Amniotic stem cell (primary cell): ENCODE data around the gene PLAC9.
"Not testable (repeated sequence)": the region's sequence is repeated elsewhere in the genome, so short reads cannot be mapped to it uniquely, and the experiment has no call there.

Experiments used
- DNase-seq: peaks from one replicate; lab custom pipeline; 2025; lab: John Stamatoyannopoulos, UW

The PLAC9 gene

GRCh38 chr10:80139265-80139664 is 6.7 kb downstream of the PLAC9 start:
- no peak for DNase-seq

DNA sequence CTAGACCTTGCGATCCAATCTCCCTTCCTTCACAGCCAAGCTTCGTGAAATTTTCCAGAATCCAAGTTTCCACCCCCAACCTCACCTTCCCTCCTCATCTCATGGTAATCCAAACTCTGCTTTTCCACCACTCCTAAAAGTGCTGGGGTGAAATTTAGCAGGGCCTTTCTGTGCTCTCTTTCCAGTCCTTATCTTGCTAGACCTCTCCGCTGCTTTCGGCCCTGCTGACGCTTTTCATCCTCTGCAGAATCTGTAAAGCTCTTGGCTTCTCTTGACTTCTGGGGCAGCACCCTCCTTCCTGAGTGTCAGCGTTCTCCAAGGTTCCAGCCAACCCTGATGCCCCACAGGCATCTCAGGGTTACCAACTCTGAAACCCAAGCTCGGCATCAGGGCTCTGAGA is 7.7 kb downstream of the PLAC9 start:
- DNase-seq, result no peak

GRCh38 chr10:80141696-80142460 is 9.3 kb downstream of the PLAC9 start:
- DNase-seq, result no peak

- DNase-seq, result no peak
These were observed 11.7 kb downstream of the PLAC9 start for GRCh38 chr10:80144067-80144695.

- DNase-seq, result no peak
These were observed 12.2 kb downstream of the PLAC9 start for GRCh38 chr10:80144696-80145131.

- not testable (repeated sequence) for DNase-seq
These were observed 13.1 kb downstream of the PLAC9 start for GRCh38 chr10:80145406-80146308.

DNA sequence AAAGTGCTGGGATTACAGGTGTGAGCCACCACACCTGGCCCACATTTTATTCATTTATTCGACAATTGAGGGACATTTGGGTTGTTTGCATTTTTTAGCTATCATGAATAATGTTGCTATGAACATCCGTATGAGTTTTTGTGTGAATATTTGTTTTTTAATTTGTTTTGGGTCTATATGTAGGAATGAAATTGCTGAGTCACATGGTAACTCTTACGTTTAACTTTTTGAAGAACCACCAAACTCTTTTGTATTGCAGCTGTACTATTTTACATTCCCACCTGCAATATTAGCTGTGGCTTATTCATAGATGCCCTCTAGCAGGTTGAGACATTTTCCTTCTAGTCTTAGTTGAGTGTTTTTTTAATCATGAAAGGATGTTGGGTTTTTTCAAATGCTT is 14.4 kb downstream of the PLAC9 start:
- no peak for DNase-seq

- DNase-seq, result no peak
These were observed 15.8 kb downstream of the PLAC9 start for GRCh38 chr10:80148166-80148805.

DNA sequence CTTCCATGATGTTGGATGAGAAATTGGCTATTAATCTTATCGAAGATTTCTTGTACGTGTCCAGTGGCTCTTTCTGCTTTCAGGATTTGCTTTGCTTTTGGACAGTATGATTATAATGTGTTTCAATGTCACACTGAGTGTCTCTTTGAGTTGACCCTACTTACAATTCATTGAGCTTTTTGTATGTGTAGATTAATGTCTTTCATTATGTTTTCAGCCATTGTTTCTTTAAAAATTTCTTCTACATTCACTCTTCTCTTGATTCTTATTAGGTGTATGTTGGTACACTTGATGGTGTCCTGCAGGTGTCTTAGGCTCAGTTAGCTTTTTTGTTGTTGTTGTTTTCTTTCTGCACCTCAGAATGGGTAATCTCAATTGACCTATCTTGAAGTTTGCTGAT is 16.6 kb downstream of the PLAC9 start:
- DNase-seq, result no peak

- no peak for DNase-seq
These were observed 17.6 kb downstream of the PLAC9 start for GRCh38 chr10:80150172-80150571.

GRCh38 chr10:80152820-80153219 is 20.3 kb downstream of the PLAC9 start:
- DNase-seq, result no peak

GRCh38 chr10:80153460-80153859 is 20.9 kb downstream of the PLAC9 start:
- DNase-seq, result no peak

GRCh38 chr10:80154626-80154977 is 22.1 kb downstream of the PLAC9 start:
- DNase-seq, result no peak

GRCh38 chr10:80154978-80155695 is 22.6 kb downstream of the PLAC9 start:
- DNase-seq, result peak; percentile 81

DNA sequence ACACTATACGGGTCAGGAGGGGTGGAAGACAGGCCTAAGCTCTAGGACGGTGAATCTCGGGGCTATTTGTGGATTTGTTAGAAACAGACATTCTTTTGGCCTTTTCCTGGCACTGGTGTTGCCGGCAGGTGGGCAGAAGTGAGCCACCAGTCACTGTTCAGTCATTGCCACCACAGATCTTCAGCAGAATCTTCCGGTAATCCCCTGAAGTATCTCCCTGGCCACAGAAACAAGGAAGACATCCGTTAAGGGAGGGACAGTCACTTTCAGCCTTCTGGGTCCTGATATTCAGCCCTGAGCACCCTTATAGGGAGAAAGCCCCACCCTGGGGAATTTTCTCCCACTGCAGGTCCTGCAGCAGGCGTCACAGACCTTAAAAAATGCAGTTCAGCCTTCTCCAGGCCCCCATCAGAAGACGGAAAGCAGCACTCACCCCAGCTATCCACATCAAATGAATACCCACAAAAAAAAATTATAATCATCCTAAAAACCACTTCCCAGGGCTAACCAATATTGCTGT is 23.2 kb downstream of the PLAC9 start:
- DNase-seq, result no peak

DNA sequence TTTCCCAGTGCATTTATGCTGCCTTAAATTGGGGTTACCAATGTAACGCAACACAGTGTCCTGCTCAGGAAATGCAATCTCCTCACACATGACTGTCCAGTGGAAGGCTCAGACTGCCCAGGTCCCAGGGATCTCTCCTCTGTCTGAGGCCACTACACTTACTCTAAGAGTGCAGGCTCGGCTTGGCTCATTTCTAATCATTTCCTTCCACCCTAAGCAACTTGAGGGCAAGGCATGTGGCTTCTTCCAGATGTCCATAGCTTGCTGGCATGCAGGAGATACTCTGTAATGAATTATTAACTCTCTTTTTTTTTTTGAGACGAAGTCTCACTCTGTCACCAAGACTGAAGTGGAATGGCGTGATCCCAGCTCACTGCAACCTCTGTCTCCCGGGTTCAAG is 23.7 kb downstream of the PLAC9 start:
- no peak for DNase-seq

DNA sequence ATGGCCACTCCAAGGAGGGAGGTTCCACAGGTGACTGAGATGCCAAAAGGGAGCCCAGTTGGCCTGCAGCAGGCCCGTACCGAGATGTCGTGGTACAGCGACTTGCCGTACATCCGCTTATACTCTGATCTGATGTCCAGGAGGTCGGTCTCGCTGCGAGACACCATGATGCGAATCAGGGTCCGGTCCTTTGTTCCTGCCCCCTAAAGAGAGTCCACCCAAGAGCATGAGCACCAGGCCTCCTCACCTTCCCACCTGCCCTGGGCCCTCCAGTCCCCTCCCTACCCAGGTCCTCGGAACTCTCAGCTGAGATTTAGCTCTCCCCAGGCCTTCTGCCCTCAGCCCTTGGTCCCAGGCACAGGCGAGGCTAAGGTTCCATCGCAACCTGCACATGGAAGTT is 25.0 kb downstream of the PLAC9 start:
- DNase-seq, result no peak

DNA sequence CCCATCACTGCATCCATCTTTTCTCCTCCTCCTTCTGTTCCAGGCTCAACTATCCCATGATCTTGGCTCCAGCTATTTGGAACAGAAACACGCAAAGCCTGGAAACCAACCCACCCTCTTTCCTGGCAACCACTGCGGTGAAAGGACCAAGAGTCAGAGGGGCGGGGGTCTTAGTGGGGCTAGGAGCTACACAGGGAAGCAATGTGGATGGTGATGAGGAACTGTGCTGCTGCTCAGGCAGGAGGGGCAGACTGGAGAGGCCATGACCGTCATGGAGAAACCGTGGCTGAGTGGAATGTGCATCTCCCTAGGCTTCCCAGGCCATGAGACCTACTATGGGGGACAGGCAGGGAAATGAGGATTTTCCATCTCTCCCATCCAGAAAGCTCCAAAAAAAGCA is 25.6 kb downstream of the PLAC9 start:
- DNase-seq, result no peak

DNA sequence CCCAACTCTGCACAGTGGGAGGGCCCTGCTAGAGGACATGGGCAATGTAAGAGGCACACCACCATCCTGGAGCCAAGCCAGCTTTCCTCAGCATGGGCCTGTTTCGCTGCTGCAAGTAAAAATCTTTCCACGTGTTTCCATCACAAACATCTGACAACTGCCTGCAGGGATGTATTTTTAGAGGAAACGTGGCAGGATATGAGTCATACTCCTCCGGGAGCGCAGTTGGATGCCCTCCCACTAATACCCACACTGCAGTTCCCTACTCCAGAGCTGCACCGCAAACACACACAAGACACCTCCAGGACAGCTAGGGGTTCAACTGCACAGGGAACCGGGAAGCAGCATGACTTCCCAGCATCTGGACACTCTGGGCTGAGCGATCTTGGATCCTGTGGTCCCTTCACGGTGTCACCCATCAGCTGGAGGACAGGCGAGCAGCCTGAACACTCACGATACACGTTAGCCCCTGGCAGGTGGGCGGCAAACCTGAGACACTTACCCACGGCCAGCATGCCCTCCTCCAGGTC is 26.1 kb downstream of the PLAC9 start:
- DNase-seq, result peak; percentile 89

GRCh38 chr10:80159166-80159873 is 26.8 kb downstream of the PLAC9 start:
- DNase-seq, result no peak
